ENCODE measurements around the gene ANO9. TPM values are rescaled to one million over a fixed set of nuclear protein-coding genes. Genes with fewer than 3 reads are reported as not detected.

Gene ANO9
- total RNA-seq, 2 donors from 2014 or later = 15.6 to 26.4 TPM

DNA sequence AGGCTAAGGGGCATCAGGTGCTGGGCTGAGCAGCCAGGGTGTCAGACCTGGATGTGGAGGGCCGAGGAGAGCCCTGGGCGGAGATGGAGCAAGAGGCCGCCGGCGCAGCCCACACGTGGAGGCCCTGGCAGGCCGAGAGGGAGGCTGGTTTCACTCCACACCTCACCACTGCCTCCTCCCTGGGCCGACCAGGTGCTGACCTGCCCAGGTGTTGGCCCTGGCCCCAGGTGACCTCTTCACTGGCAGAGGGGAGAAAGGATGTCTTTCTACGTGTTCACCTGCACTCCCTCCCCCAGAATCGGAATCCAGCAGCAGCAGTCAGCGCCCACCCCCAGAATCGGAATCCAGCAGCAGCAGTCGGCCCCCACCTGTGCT is 781 bp downstream of the ANO9 start:
- TF ChIP-seq POLR2A (IDR thresholded peaks at IDR 0.05) (no peak), CTCF (IDR thresholded peaks at IDR 0.05) (no peak)
- no peaks in the 10 kb centered on the region for H3K9me3 ChIP-seq
- H3K27me3 ChIP-seq = no peaks in the 10 kb centered on the region
- ATAC-seq = peak; percentile 5
- no peaks in the 10 kb centered on the region for H3K36me3 ChIP-seq (replicated peaks in 1 of 2; ENCODE audit: insufficient read depth in 1 of 2, low read depth in 2 of 2)
- intact Hi-C loops (cut with DNase I) = no loop called here
- H3K27ac ChIP-seq = no peak overlapping the region
- WGBS, 2 donors = 46 to 60% methylated on average over 2 to 13 of the region's 13 CpGs
- H3K4me1 ChIP-seq = peaks cover 20% of the 10 kb centered on the region
- H3K4me3 ChIP-seq = peak overlapping the region; percentile 9 to 49
- peak in 1 of 4 donors; percentile 39 for DNase-seq

- no peaks in the 10 kb centered on the region for H3K27me3 ChIP-seq
- no peaks in the 10 kb centered on the region for H3K36me3 ChIP-seq (replicated peaks in 1 of 2; ENCODE audit: insufficient read depth in 1 of 2, low read depth in 2 of 2)
- no peak overlapping the region for H3K4me3 ChIP-seq
- intact Hi-C loops (cut with DNase I) = no loop called here
- DNase-seq (no peak), ATAC-seq (no peak)
- no peaks in the 10 kb centered on the region for H3K9me3 ChIP-seq
- H3K27ac ChIP-seq = no peak overlapping the region
- H3K4me1 ChIP-seq = peaks cover 20% of the 10 kb centered on the region
- no peak for TF ChIP-seq POLR2A (IDR thresholded peaks at IDR 0.05)
- no peak for TF ChIP-seq CTCF (IDR thresholded peaks at IDR 0.05)
- WGBS, 2 donors = 86 to 89% methylated on average over 8 to 27 of the region's 27 CpGs
Observed at GRCh38 chr11:440065-441042, 1.5 kb downstream of the ANO9 start.

DNA sequence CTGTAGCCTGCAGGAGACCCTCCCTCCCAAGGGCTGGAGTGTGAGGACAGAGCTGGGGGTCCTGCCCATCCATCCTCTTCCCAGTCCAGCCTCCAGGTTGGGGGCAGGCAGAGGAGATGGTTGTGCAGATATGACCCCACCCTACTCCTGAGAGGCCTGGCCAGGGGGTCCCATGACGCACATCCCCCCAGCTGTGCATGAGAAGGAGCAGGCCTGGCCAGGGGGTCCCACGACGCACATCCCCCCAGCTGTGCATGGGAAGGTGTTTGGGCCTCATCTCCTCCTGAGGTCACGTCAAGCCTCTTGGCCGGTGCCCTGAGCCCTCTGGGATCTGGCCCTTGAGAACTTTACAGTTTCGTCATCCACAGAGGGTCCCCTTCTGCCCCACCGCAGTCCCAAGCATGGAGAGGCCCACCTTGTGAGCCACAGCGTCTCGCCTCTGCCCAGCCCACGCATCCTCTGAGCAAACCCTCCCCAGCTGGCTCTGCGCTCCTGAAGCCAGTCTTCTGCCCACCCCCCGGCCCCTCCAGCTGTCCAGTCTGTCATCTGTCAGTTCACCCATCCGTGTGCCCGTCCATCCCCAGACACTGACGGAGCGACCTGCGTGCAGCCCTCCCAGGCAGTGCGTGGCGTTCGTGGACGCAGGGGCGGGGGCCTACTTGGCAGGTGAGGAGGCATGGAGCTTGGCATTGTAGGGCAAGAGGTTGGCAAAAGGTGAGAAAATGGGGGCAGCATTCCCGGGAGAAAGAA is 2.3 kb downstream of the ANO9 start:
- DNase-seq (no peak), ATAC-seq (no peak)
- Histone ChIP-seq H3K4me3 (no peak overlapping the region), H3K9me3 (no peaks in the 10 kb centered on the region), H3K27ac (no peak overlapping the region), H3K27me3 (no peaks in the 10 kb centered on the region), H3K4me1 (peaks cover 20% of the 10 kb centered on the region), H3K36me3 (replicated peaks in 1 of 2; ENCODE audit: insufficient read depth in 1 of 2, low read depth in 2 of 2) (no peaks in the 10 kb centered on the region)
- intact Hi-C loops (cut with DNase I) = no loop called here
- TF ChIP-seq POLR2A (IDR thresholded peaks at IDR 0.05) (no peak), CTCF (IDR thresholded peaks at IDR 0.05) (no peak)
- whole genome bisulfite sequencing, 2 donors = 88 to 91% methylated on average over 19 to 22 of the region's 23 CpGs

- no peaks in the 10 kb centered on the region for H3K36me3 ChIP-seq (replicated peaks in 1 of 2; ENCODE audit: insufficient read depth in 1 of 2, low read depth in 2 of 2)
- no peak for DNase-seq
Observed at GRCh38 chr11:438101-438844, 3.5 kb downstream of the ANO9 start.

More at GRCh38 chr11:438101-438844, 3.5 kb downstream of the ANO9 start:
- Histone ChIP-seq H3K9me3 (no peaks in the 10 kb centered on the region), H3K4me1 (peaks cover 20% of the 10 kb centered on the region), H3K27me3 (no peaks in the 10 kb centered on the region), H3K27ac (no peak overlapping the region), H3K4me3 (no peak overlapping the region)
- 86 to 89% methylated on average over 16 of the region's 21 CpGs for WGBS, 2 donors
- TF ChIP-seq CTCF (IDR thresholded peaks at IDR 0.05) (no peak), POLR2A (IDR thresholded peaks at IDR 0.05) (no peak)
- intact Hi-C loops (cut with DNase I) = no loop called here
- ATAC-seq = no peak
